Esophagus squamous epithelium (tissue), 4 donors: Measurements from ENCODE around the gene CLTC.

ENCODE experiments used
- POLR2A ChIP-seq, 4 donors: fragments of 450-650 bp; IDR thresholded peaks; one replicate each; pipeline ENCODE4 v1.6.1; 2017; ENCODE audit warnings: antibody characterized with exemption in 4 of 4, mild to moderate bottlenecking in 4 of 4, moderate library complexity in 3 of 4
- TF ChIP-seq, protein P1 (sequence below), 6 experiments: fragments of 450-650 bp in 4 of 6; fragments of 200-600 bp in 2 of 6; sonication (generic) in 2 of 6; IDR thresholded peaks; one replicate each; pipeline ENCODE4 v1.5.1; 2016 to 2019; ENCODE audit warnings: antibody characterized with exemption in 6 of 6, mild to moderate bottlenecking in 4 of 6, moderate library complexity in 4 of 6

DNA sequence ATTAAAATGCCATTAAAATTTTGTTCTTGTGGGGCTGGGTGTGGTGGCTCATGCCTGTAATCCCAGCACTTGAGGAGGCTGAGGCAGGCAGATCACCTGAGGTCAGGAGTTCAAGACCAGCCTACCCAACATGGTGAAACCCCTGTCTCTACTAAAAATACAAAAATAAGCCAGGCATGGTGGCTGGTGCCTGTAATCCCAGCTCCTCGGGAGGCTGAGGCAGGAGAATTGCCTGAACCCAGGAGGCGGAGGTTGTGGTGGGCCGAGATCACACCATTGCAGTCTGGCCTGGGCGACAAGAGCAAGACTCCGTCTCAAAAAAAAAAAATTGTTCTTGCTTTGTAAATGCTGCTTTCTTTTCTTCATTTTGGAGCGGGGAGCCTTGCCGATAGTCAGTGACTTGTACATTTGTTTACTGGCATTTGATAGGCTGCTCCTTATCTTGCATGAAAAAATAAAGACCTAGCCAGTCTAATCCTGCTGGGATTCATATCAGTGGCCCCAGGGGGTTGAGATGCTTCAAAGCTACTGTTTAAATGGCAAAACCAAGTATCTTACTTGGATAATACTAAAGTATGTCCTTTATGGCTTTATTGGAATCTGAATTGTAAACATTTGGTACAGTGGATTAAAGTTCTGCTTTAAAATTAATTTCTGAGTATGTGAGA lies 3.3 kb upstream of the CLTC start:
- TF ChIP-seq, protein P1, sequence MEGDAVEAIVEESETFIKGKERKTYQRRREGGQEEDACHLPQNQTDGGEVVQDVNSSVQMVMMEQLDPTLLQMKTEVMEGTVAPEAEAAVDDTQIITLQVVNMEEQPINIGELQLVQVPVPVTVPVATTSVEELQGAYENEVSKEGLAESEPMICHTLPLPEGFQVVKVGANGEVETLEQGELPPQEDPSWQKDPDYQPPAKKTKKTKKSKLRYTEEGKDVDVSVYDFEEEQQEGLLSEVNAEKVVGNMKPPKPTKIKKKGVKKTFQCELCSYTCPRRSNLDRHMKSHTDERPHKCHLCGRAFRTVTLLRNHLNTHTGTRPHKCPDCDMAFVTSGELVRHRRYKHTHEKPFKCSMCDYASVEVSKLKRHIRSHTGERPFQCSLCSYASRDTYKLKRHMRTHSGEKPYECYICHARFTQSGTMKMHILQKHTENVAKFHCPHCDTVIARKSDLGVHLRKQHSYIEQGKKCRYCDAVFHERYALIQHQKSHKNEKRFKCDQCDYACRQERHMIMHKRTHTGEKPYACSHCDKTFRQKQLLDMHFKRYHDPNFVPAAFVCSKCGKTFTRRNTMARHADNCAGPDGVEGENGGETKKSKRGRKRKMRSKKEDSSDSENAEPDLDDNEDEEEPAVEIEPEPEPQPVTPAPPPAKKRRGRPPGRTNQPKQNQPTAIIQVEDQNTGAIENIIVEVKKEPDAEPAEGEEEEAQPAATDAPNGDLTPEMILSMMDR (IDR thresholded peaks at IDR 0.05) = no peak
- no peak for TF ChIP-seq POLR2A (IDR thresholded peaks at IDR 0.05)
